HTR-8/SVneo (cell line): ENCODE results near the gene SLC5A5.

ENCODE experiments used
- DNase-seq: peaks from one replicate; pipeline ENCODE4 v3.0.0; 2011; ENCODE audit warnings: low spot score, mixed read lengths; ENCODE audit not compliant: insufficient read length
- FAIRE-seq: peaks from 2 replicates; lab custom pipeline; 2011; peaks lifted over from hg19 to GRCh38; lab: Jason Lieb, UNC

SLC5A5 gene

GRCh38 chr19:17843908-17844490 lies 27.7 kb upstream of the SLC5A5 start:
- DNase-seq (no peak), FAIRE-seq (no peak)

DNA sequence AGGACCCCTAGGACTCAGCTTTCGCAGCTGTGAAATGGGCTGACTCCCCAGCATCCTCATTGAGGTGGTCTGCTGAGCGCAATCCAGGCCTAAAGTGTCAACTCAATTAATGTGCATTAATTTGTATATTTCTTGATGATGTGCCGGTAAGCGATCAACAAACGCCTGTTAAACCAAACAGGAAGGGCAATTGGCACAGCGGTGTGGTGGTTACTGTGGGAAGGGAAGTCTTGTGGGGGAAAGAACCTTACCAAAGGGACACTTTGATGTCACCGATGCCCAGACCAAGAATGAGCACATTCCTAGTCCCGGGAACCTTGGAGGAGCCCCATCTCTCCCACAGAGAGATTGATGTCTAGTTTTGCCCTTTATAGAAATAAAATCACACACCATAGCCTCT lies 25.6 kb upstream of the SLC5A5 start:
- no peak for FAIRE-seq
- no peak for DNase-seq

DNA sequence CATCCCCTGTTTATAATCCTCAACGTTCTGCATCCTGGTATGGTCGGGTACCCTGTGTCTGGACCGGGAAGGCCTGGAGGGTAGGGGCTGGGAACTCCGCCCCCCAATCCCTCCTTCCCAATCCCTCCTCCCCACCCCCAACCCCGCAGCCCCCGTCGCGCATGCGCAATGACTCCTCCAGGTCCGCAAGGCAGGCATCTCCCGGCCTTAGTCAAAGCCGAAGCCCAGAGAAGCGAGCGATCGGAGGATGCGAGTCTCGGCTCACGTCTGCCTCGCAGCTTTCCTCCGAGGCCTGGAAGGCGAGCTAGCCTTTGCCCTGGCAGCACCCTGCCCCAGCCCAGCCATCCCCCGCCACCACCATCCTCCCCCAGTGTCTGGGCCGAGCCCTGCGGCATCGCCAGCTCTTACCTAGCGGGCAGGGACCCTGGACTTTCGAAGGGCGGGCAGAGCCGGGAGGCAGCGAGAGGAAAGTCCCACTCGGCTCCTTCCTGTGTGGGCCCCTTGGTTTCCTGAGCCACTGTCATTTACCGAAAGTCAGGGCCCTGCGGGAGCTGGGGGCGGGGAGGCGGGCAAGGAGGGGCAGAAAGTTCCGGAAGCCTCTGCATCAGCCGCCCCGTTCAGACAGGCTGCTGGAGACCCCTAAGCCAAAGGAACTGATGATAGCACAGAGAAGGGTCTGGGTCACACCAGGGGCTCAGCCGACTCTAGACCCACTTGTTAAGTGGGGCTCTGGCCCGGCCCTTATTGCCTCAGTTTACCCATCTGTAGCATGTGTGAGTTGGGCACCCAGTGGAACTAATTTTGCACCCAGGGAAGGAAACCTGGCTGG lies 24.0 kb upstream of the SLC5A5 start, which contains the start of gene JAK3:
JAK3 (minus strand) TSS at position 445 of the 829 bp plus-strand sequence. CDS start 3,565 bp downstream, outside the sequence.
- no peak for FAIRE-seq
- DNase-seq: no peak

DNA sequence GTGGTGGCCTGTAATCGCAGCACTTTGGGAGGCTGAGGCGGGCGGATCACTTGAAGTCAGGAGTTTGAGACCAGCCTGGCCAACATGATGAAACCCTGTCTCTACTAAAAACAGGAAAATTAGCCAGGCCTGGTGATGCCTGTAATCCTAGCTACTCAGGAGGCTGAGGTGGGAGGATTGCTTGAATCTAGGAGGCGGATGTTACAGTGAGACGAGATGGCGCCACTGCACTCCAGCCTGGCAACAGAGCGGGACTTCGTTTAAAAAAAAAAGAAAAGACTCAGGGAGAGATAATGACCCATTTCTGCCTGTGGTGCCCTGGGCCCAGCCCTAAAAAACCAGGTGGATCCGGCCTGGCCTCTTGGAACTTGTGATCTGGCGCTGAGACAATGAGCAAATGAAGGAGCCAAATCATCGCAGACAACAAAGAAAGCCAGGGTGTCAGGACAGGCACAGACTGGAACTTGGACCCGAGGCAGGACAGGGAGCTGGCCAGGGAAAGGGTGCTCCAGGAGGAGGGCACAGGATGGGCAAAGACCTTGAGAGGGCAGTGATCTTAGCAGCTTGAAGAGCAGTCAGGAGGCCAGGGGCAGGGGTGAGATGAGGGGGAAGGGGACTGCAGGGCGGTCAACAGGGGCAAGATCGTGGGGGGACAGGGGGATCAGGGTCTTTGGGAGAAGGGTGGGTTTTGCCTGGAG lies 23.0 kb upstream of the SLC5A5 start:
- DNase-seq (no peak), FAIRE-seq (no peak)

GRCh38 chr19:17854061-17854460 lies 17.7 kb upstream of the SLC5A5 start:
- no peak for DNase-seq
- no peak for FAIRE-seq

GRCh38 chr19:17855280-17856152 lies 16.2 kb upstream of the SLC5A5 start:
- FAIRE-seq: peak; percentile 55
- DNase-seq: peak; percentile 90

DNA sequence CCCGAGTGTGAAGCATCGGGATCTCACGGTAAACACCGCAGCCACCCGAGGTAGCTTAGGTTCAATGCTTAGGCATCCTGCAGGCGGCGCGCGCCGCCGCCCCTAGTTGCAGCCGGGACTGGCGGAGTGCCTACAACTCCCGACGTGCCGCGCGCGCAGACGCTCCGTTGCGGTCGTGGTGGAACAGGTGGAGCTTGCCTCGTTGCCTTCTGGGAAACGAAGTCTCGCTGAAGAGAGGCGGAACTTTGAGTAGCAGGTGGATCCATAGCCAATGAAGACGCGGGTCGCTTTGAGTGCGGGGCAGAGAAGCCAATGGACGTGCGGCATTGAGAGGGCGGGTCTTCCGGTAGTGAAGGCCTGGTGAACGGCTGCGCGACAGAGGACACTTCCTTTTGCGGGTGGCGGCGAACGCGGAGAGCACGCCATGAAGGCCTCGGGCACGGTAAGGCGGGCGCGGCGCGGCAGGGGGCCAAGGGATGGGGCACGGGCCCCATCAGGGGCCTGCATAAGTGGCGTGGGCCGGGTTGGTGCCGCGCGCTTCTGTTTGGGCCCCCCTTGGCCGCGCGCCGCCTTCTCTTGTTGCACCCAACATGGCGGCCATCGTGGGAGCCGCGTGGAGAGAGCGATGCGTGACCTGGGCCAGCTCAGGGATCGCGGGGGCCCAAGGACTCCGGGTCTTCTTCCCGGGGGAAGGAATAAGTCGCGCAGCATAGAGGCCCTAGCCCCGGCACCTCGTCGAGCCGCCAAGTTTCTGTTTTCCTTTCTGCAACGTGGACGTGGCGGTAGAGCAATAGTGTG lies 12.0 kb upstream of the SLC5A5 start, which contains the start of gene RPL18A:
RPL18A (plus strand) TSS at position 378 of the 798 bp plus-strand sequence; CDS start at position 425, 47 bp downstream.
- DNase-seq: peak; percentile 100
- FAIRE-seq: peak; percentile 98

DNA sequence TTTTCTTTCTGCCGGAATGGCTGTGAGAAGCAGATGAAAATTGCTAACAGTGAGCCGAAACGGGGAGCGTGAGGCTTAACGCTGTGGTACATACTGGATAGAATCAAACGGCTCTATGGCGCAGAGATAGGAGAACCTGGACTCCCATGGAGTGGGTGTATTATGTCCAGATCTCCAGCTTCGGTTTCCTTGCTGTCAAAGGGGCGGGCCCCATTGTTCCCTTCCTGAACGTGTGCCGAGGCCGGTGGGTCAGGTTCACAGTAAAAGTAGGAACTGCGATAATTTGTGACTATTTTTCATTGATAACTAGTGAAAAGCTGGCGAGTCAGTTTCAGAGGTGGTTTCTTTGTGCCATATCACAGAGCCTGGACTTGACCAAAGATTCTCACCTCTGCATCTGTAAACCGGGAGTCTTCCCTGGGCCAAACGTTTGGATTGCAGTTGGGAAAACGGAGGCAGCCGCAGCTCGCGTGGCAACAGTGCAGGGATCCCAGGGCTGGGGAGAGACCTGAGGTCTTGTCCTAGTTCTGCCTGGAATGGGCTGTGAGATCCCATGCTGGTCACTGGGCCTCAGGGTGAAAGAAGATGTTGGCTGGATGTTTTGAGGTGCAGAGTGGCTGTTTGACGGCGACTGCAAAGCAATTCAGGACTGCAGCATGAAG lies 11.3 kb upstream of the SLC5A5 start:
- DNase-seq (no peak), FAIRE-seq (no peak)

DNA sequence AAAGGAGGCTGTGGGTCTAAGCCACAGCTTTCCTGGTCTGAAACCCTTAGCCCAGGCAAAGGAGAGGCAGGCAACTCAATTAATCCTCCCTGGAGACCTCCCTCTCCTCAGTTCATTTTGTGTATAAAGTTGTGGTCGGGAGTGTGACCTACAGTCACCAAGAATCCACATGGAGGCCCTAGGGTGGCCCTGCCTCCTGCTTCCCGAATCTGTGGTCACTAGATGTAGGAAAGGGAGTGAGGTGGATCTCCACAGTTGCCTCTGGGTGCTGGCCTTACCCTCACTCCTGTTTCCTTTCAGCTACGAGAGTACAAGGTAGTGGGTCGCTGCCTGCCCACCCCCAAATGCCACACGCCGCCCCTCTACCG lies 10.8 kb upstream of the SLC5A5 start:
- no peak for DNase-seq
- FAIRE-seq: no peak

DNA sequence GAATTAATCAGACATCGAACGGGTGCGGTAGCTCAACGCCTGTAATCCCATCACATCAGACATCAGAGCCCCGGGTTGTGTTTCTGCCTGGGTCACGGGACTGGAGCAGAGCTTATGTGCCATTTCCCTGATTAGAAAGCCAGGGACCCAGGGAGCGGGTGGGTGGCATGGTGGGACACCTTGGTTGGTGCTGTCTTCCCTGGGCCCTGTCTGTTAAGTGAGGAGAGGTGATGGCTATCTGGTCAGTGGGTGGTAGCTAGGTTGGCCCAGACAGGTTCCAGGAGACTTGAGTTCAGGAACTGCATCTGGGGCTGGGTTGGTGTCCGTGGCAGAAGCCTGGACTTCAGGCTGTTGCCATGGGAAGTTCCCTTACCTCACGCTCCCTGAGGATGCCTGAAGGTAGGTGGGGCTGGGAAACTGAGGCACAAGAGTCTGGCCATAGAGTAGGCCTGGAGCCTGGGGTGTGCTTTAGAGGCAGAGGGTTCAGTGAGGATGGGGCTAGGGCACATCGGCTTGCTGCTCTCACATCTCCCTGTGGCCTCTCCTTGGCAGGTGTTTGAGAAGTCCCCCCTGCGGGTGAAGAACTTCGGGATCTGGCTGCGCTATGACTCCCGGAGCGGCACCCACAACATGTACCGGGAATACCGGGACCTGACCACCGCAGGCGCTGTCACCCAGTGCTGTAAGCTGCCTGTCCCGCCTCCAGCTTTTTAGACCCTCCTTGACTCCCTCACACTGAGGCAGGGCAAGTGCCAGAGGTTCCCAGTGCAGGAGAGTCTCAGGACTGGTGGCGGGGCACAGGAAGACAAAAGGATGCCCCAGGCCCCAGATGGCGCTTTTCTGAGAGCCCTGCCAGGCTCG lies 10.0 kb upstream of the SLC5A5 start:
- FAIRE-seq: no peak
- no peak for DNase-seq

GRCh38 chr19:17862711-17863519 lies 8.8 kb upstream of the SLC5A5 start:
- FAIRE-seq (no peak), DNase-seq (no peak)

DNA sequence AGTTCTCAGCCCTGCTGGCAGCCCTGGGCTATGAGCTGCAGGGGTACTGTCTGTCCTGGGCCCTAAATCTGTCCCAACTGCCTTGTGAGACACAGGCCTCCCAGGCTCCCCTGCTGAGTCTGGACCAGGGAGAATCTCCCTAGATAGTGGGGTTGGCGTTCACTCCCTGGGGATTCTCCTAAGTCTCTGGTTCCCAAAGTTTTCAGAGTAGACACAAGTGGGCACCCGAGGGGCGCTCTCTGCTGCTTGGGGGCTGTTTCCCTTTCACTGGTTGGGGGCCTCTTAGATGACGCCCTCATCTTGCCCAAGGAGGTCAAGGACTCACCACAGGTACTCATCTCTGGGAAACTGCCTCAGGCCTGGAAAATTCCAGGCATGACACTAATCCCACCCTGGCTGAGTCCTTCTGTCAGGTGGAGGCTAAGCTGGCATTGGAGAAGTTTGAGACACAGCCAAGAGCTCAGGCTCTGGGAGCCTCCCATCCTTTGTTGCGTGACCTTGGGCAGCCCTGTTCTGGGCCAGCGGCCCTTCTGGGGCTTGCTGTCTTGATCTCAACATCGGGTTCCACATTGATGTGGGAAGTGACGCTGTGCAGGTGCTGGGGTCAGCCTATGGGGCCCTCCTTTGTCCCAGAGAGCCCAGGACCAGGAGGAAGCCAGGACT lies 8.1 kb upstream of the SLC5A5 start:
- FAIRE-seq (no peak), DNase-seq (no peak)

GRCh38 chr19:17865364-17866311 lies 6.1 kb upstream of the SLC5A5 start:
- DNase-seq: no peak
- no peak for FAIRE-seq

- no peak for FAIRE-seq
- DNase-seq: no peak
Measured at GRCh38 chr19:17866312-17866963, 5.3 kb upstream of the SLC5A5 start.

DNA sequence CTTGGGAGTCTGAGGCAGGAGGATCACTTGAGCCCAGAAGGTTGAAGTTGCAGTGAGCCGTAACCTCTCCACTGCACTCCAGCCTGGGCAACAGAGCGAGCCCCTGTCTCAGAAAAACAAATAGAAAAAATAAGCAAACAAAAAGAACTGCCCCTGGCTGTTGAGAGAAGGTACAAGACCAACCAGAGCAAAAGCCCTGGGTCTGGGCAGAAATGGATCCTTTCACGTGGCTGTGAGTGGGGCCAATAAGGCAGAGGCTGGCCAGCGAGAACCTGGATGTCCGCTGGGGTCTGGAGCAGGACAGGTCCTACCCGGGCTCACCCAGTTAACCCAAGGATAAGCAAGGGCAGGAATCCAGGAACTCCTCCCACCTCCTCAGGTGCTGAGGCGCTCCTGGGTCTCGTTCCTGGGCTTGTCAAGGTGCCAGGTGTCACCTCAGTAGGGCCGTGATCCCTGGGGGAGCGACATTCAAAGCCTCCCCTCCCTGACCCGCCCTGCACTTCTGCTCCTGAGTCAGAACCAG lies 4.7 kb upstream of the SLC5A5 start:
- FAIRE-seq (no peak), DNase-seq (no peak)
